ENCODE data around the gene EHHADH. TPM values are rescaled to one million over a fixed set of nuclear protein-coding genes. Genes with fewer than 3 reads are reported as not detected.

Gene EHHADH
- total and polyA plus RNA-seq, 4 donors = 44.3 to 378 (median 94.9) TPM

DNA sequence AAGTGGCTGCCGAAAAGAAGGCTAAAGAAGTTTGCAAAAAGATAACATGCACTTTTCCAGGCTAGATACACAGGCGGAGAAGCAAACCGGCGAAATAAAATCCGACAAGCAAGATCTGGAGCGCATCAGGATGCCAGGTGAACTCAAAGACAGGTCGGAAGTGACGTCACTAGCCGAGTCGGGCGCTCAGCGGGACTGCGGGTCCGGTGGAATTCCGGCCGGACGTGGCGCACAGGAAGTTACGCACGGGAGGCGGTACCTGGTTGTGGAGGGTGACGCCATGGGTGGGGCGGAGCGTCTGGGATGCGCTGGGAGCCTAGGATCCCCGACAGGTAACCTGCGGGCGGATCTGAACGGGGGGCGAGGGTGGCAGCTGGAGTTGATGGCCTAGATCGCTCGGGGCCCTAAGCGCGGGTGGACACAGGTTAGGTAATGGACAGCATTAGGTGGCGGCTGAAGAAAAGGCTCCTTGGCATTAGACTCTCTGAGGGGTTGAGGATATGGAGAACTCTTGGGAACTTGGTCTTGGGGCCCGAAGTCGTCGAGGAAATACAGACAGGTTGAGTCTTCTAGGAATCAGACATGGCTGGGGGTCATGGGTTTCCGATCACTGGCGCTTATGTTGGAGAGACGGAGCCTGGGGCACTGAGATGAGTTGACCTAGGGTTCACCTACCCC, 29.0 kb upstream of the EHHADH start:
- H3K27ac ChIP-seq (ENCODE audit: low read depth in 1 of 2, low read length in 2 of 2) = peak overlapping the region; percentile 45 to 71
- H3K4me3 ChIP-seq (ENCODE audit: low read depth in 1 of 3, low read length in 3 of 3) = peak overlapping the region; percentile 65 to 99 (median 90)
- H3K27me3 ChIP-seq (ENCODE audit: control insufficient read depth in 4 of 4, insufficient read depth in 4 of 4, low read length in 3 of 4) = no peaks in the 10 kb centered on the region
- H3K9me3 ChIP-seq (ENCODE audit: control insufficient read depth in 4 of 4, low read length in 3 of 4) = no peaks in the 10 kb centered on the region
- no peaks in the 10 kb centered on the region for H3K36me3 ChIP-seq (ENCODE audit: control insufficient read depth in 4 of 4, insufficient read depth in 3 of 4, low read depth in 1 of 4, low read length in 3 of 4)
- H3K9ac ChIP-seq (ENCODE audit: low read depth in 1 of 2, low read length in 2 of 2) = peak overlapping the region in 1 of 2 donors; percentile 28
- TF ChIP-seq, protein P1, sequence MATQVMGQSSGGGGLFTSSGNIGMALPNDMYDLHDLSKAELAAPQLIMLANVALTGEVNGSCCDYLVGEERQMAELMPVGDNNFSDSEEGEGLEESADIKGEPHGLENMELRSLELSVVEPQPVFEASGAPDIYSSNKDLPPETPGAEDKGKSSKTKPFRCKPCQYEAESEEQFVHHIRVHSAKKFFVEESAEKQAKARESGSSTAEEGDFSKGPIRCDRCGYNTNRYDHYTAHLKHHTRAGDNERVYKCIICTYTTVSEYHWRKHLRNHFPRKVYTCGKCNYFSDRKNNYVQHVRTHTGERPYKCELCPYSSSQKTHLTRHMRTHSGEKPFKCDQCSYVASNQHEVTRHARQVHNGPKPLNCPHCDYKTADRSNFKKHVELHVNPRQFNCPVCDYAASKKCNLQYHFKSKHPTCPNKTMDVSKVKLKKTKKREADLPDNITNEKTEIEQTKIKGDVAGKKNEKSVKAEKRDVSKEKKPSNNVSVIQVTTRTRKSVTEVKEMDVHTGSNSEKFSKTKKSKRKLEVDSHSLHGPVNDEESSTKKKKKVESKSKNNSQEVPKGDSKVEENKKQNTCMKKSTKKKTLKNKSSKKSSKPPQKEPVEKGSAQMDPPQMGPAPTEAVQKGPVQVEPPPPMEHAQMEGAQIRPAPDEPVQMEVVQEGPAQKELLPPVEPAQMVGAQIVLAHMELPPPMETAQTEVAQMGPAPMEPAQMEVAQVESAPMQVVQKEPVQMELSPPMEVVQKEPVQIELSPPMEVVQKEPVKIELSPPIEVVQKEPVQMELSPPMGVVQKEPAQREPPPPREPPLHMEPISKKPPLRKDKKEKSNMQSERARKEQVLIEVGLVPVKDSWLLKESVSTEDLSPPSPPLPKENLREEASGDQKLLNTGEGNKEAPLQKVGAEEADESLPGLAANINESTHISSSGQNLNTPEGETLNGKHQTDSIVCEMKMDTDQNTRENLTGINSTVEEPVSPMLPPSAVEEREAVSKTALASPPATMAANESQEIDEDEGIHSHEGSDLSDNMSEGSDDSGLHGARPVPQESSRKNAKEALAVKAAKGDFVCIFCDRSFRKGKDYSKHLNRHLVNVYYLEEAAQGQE (IDR thresholded peaks at IDR 0.05) = peak; percentile 41
- TF ChIP-seq, protein P2, sequence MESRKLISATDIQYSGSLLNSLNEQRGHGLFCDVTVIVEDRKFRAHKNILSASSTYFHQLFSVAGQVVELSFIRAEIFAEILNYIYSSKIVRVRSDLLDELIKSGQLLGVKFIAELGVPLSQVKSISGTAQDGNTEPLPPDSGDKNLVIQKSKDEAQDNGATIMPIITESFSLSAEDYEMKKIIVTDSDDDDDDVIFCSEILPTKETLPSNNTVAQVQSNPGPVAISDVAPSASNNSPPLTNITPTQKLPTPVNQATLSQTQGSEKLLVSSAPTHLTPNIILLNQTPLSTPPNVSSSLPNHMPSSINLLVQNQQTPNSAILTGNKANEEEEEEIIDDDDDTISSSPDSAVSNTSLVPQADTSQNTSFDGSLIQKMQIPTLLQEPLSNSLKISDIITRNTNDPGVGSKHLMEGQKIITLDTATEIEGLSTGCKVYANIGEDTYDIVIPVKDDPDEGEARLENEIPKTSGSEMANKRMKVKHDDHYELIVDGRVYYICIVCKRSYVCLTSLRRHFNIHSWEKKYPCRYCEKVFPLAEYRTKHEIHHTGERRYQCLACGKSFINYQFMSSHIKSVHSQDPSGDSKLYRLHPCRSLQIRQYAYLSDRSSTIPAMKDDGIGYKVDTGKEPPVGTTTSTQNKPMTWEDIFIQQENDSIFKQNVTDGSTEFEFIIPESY (IDR thresholded peaks at IDR 0.05) = no peak
- TF ChIP-seq NR2F2 (IDR thresholded peaks at IDR 0.05) (no peak), HNF4A (conservative IDR thresholded peaks at IDR 0.05) (peak; percentile 3 to 34), RXRA (IDR thresholded peaks at IDR 0.05) (peak; percentile 54 to 71), SP1 (IDR thresholded peaks at IDR 0.05) (peak; percentile 61), GABPA (IDR thresholded peaks at IDR 0.05 in 1 of 2, conservative IDR thresholded peaks at IDR 0.05 in 1 of 2) (peak; percentile 99 to 100), HNF4G (IDR thresholded peaks at IDR 0.05) (no peak), JUND (IDR thresholded peaks at IDR 0.05) (peak; percentile 43 to 67), TAF1 (conservative IDR thresholded peaks at IDR 0.05) (no peak), FOXA2 (IDR thresholded peaks at IDR 0.05) (no peak), FOXA1 (IDR thresholded peaks at IDR 0.05) (no peak), RAD21 (IDR thresholded peaks at IDR 0.05) (peak; percentile 17 to 18), YY1 (IDR thresholded peaks at IDR 0.05) (peak; percentile 66), EGR1 (IDR thresholded peaks at IDR 0.05; ENCODE audit: low read depth in 2 of 2) (no peak)
- TF ChIP-seq, protein P3, sequence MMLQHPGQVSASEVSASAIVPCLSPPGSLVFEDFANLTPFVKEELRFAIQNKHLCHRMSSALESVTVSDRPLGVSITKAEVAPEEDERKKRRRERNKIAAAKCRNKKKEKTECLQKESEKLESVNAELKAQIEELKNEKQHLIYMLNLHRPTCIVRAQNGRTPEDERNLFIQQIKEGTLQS (IDR thresholded peaks at IDR 0.05) = peak; percentile 65
- TF ChIP-seq, protein P4, sequence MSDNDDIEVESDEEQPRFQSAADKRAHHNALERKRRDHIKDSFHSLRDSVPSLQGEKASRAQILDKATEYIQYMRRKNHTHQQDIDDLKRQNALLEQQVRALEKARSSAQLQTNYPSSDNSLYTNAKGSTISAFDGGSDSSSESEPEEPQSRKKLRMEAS (IDR thresholded peaks at IDR 0.05) = no peak
- TF ChIP-seq, protein P5, sequence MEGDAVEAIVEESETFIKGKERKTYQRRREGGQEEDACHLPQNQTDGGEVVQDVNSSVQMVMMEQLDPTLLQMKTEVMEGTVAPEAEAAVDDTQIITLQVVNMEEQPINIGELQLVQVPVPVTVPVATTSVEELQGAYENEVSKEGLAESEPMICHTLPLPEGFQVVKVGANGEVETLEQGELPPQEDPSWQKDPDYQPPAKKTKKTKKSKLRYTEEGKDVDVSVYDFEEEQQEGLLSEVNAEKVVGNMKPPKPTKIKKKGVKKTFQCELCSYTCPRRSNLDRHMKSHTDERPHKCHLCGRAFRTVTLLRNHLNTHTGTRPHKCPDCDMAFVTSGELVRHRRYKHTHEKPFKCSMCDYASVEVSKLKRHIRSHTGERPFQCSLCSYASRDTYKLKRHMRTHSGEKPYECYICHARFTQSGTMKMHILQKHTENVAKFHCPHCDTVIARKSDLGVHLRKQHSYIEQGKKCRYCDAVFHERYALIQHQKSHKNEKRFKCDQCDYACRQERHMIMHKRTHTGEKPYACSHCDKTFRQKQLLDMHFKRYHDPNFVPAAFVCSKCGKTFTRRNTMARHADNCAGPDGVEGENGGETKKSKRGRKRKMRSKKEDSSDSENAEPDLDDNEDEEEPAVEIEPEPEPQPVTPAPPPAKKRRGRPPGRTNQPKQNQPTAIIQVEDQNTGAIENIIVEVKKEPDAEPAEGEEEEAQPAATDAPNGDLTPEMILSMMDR (IDR thresholded peaks at IDR 0.05; ENCODE audit: low read depth, low read length, missing input control) = no peak
- 2% methylated on average over 41 of the region's 41 CpGs for WGBS
- DNase-seq (ENCODE audit: low spot score) = peak; percentile 94
- peaks cover 4 to 18% (median 11%) of the 10 kb centered on the region in 4 donors for H3K4me1 ChIP-seq (ENCODE audit: control insufficient read depth in 4 of 4, insufficient read depth in 4 of 4, low read length in 3 of 4)
